Esophagus squamous epithelium (tissue), 5 donors: Measurements from ENCODE around the gene NCOR1. TPM values are rescaled to one million over a fixed set of nuclear protein-coding genes. Genes with fewer than 3 reads are reported as not detected.
"Not testable (repeated sequence)": the region's sequence is repeated elsewhere in the genome, so short reads cannot be mapped to it uniquely, and the experiment has no call there.

ENCODE experiments used
- DNase-seq: peaks from one replicate; lab custom pipeline; 2025; lab: John Stamatoyannopoulos, UW
- H3K27ac ChIP-seq, 4 donors: fragments of 200-600 bp; sonication (generic); one replicate each; pipeline ENCODE4 v1.5.1; 2016 to 2019; ENCODE audit warnings: mild to moderate bottlenecking in 1 of 4
- H3K27me3 ChIP-seq, 4 donors: fragments of 200-600 bp; sonication (generic); 1 replicate in 3 of 4; 2 replicates in 1 of 4; pipeline versions ENCODE4 v1.5.1 to v1.6.0; 2017 to 2021; ENCODE audit warnings: antibody characterized with exemption in 1 of 4
- H3K36me3 ChIP-seq, 3 donors: fragments of 200-600 bp; sonication (generic); one replicate each; pipeline ENCODE4 v1.5.1; 2016 to 2019
- H3K4me1 ChIP-seq, 3 donors: fragments of 200-600 bp; sonication (generic); one replicate each; pipeline ENCODE4 v1.5.1; 2017 to 2019
- H3K4me3 ChIP-seq, 4 donors: fragments of 200-600 bp; sonication (generic); 1 replicate in 3 of 4; 2 replicates in 1 of 4; pipeline ENCODE4 v1.5.1; 2016 to 2019; ENCODE audit warnings: mild to moderate bottlenecking in 2 of 4, moderate library complexity in 1 of 4
- H3K9me3 ChIP-seq, 3 donors: fragments of 200-600 bp; sonication (generic); one replicate each; pipeline ENCODE4 v1.5.1; 2016 to 2019
- POLR2A ChIP-seq, 4 donors: fragments of 450-650 bp; IDR thresholded peaks; one replicate each; pipeline ENCODE4 v1.6.1; 2017; ENCODE audit warnings: antibody characterized with exemption in 4 of 4, mild to moderate bottlenecking in 4 of 4, moderate library complexity in 3 of 4
- WGBS, 2 donors: methylation state at CpG; one replicate each; pipeline ENCODE4 v1.1.5; 2018; 5-methylcytosine and 5-hydroxymethylcytosine counted together
- intact Hi-C: fragments of 100-400 bp; cut with DNase I; formaldehyde crosslinking; loops from one replicate; pipeline ENCODE4 v1.15.0; 2022
- total RNA-seq, 4 donors: library from RNA; depleted of rRNA; stranded (reverse); fragments of >200 nt; gene quantifications; one replicate each; pipeline ENCODE4 v1.1.0, GENCODE V29; 2016
- TF ChIP-seq, protein P1 (sequence below), 6 experiments: fragments of 450-650 bp in 4 of 6; fragments of 200-600 bp in 2 of 6; sonication (generic) in 2 of 6; IDR thresholded peaks; one replicate each; pipeline ENCODE4 v1.5.1; 2016 to 2019; ENCODE audit warnings: antibody characterized with exemption in 6 of 6, mild to moderate bottlenecking in 4 of 6, moderate library complexity in 4 of 6
- donor health status: DM: yes; HTN: yes; CAD: no.

Gene NCOR1
- total RNA-seq, 4 donors from 2014 or later: 52.5 to 188 (median 76.8) TPM

DNA sequence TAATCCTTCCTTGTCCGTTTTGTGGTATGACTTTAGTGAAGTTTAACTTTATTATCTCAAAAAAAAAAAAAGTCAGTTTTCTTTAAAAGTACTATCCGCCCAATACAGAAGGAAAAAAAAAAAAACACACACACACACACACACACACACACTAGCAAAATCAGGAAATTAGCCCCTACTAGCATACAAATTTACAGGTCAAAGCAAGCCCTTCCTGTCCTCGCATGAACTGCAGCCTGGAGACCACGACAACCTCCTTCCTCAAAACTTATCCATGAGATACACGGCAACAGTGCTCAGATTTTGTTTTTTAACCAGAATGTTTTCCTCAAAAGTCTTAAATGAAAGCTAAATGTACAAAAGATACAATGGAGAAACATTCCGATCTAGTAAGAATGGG, 16.2 kb downstream of the NCOR1 start:
- H3K9me3 ChIP-seq: no peaks in the 10 kb centered on the region
- TF ChIP-seq, protein P1, sequence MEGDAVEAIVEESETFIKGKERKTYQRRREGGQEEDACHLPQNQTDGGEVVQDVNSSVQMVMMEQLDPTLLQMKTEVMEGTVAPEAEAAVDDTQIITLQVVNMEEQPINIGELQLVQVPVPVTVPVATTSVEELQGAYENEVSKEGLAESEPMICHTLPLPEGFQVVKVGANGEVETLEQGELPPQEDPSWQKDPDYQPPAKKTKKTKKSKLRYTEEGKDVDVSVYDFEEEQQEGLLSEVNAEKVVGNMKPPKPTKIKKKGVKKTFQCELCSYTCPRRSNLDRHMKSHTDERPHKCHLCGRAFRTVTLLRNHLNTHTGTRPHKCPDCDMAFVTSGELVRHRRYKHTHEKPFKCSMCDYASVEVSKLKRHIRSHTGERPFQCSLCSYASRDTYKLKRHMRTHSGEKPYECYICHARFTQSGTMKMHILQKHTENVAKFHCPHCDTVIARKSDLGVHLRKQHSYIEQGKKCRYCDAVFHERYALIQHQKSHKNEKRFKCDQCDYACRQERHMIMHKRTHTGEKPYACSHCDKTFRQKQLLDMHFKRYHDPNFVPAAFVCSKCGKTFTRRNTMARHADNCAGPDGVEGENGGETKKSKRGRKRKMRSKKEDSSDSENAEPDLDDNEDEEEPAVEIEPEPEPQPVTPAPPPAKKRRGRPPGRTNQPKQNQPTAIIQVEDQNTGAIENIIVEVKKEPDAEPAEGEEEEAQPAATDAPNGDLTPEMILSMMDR (IDR thresholded peaks at IDR 0.05): no peak
- TF ChIP-seq POLR2A (IDR thresholded peaks at IDR 0.05): no peak
- DNase-seq: no peak
- intact Hi-C loops: no loop called here
- H3K4me1 ChIP-seq: peaks cover 8 to 57% (median 40%) of the 10 kb centered on the region in 3 donors
- 19 to 24% methylated on average over 6 of the region's 6 CpGs for WGBS, 2 donors
- H3K4me3 ChIP-seq: no peak overlapping the region
- peaks cover 0 to 29% (median 4%) of the 10 kb centered on the region in 3 donors for H3K36me3 ChIP-seq
- no peaks in the 10 kb centered on the region for H3K27me3 ChIP-seq
- peak overlapping the region in 1 of 4 donors; percentile 52 for H3K27ac ChIP-seq

- TF ChIP-seq, protein P1 (IDR thresholded peaks at IDR 0.05): no peak
- no peak for TF ChIP-seq POLR2A (IDR thresholded peaks at IDR 0.05)
- H3K9me3 ChIP-seq: no peaks in the 10 kb centered on the region
- peaks cover 0 to 48% (median 4%) of the 10 kb centered on the region in 3 donors for H3K36me3 ChIP-seq
- 100% methylated on average over 1 of the region's 1 CpG for WGBS, 2 donors
- intact Hi-C loops: no loop called here
- no peak for DNase-seq
- H3K27ac ChIP-seq: no peak overlapping the region
- no peaks in the 10 kb centered on the region for H3K27me3 ChIP-seq
- H3K4me3 ChIP-seq: no peak overlapping the region
- peaks cover 8 to 41% (median 29%) of the 10 kb centered on the region in 3 donors for H3K4me1 ChIP-seq
These were observed 18.1 kb downstream of the NCOR1 start for GRCh38 chr17:16197276-16197675.

DNA sequence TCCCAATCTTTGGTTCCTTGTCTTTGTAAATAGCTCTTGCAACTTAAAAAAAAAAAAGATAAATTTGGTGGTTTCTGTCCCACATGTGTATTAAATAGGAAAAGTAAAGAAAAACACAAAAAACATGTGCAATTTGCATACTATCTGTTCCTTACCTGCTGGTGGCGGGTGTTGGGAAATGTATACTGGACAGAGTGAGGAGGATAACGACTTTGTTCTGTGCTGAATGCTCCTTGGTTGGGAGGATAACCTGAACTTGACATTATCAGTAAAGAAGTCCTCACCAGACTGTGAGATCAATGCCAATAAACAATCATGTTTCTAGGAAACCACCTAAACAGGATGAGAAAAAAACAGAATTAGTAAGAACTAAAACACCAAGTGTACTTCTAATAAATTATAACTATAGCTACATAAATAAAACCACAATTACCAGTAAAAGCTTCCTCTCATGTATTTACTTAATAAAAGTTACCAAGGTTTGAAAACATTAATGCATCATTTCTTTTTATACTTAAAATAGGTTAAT, 21.0 kb downstream of the NCOR1 start:
- H3K27ac ChIP-seq, H3K4me3 ChIP-seq, H3K27me3 ChIP-seq, intact Hi-C loops, H3K9me3 ChIP-seq, DNase-seq: not testable (repeated sequence)
- peaks cover 0 to 71% (median 4%) of the 10 kb centered on the region in 3 donors for H3K36me3 ChIP-seq
- WGBS, 2 donors: 59 to 61% methylated on average over 2 of the region's 2 CpGs
- peaks cover 3 to 31% (median 16%) of the 10 kb centered on the region in 3 donors for H3K4me1 ChIP-seq

DNA sequence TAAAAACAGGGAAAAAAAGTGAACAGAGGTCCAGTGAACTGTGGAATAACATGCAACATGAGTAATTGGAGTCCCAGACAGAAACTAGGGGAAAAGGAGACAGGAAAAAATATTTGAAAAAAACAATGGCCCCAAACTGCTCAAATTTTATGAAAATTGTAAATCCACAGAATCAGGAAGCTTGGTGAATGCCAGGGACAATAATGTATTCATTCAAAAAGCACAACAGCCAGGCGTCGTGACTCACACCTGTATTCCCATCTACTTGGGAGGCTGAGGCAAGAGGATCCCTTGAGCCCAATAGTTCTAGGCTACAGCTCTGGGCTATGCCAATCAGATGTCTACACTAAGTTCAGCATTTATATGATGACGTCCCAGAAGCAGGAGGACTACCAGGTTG, 23.7 kb downstream of the NCOR1 start:
- no peak for TF ChIP-seq POLR2A (IDR thresholded peaks at IDR 0.05)
- TF ChIP-seq, protein P1 (IDR thresholded peaks at IDR 0.05): no peak
- no peaks in the 10 kb centered on the region for H3K9me3 ChIP-seq
- peaks cover 0 to 73% (median 0%) of the 10 kb centered on the region in 3 donors for H3K36me3 ChIP-seq
- no peak for DNase-seq
- H3K27me3 ChIP-seq: no peaks in the 10 kb centered on the region
- H3K4me1 ChIP-seq: peaks cover 0 to 23% (median 13%) of the 10 kb centered on the region in 3 donors
- 72 to 88% methylated on average over 3 of the region's 3 CpGs for WGBS, 2 donors
- H3K4me3 ChIP-seq: no peak overlapping the region
- intact Hi-C loops: no loop called here
- H3K27ac ChIP-seq: no peak overlapping the region

- Histone ChIP-seq H3K4me1 (peaks cover 0 to 23% (median 13%) of the 10 kb centered on the region in 3 donors), H3K27me3 (no peaks in the 10 kb centered on the region), H3K9me3 (no peaks in the 10 kb centered on the region), H3K4me3 (no peak overlapping the region), H3K36me3 (peaks cover 0 to 81% (median 0%) of the 10 kb centered on the region in 3 donors), H3K27ac (no peak overlapping the region)
- intact Hi-C loops: no loop called here
- TF ChIP-seq, protein P1 (IDR thresholded peaks at IDR 0.05): no peak
- TF ChIP-seq POLR2A (IDR thresholded peaks at IDR 0.05): no peak
- WGBS, 2 donors: 73 to 78% methylated on average over 4 of the region's 4 CpGs
- DNase-seq: no peak
These were observed 24.5 kb downstream of the NCOR1 start for GRCh38 chr17:16190703-16191360.
